ENCODE data around the gene DTNB.
"Not testable (repeated sequence)": the region's sequence is repeated elsewhere in the genome, so short reads cannot be mapped to it uniquely, and the experiment has no call there.

DTNB gene

GRCh38 chr2:25586726-25587144 is 86.6 kb downstream of the DTNB start:
- no peak for FAIRE-seq

GRCh38 chr2:25585189-25585588 is 88.2 kb downstream of the DTNB start:
- no peak for FAIRE-seq

GRCh38 chr2:25582077-25582830 is 91.1 kb downstream of the DTNB start:
- no peak for FAIRE-seq

- FAIRE-seq: no peak
These were observed 96.8 kb downstream of the DTNB start for GRCh38 chr2:25576596-25576995.

GRCh38 chr2:25572638-25573037 is 100.7 kb downstream of the DTNB start:
- FAIRE-seq: no peak

- FAIRE-seq: no peak
These were observed 103.1 kb downstream of the DTNB start for GRCh38 chr2:25570161-25570845.

GRCh38 chr2:25567406-25567805 is 106.0 kb downstream of the DTNB start:
- FAIRE-seq: peak; percentile 57

GRCh38 chr2:25566694-25567093 is 106.7 kb downstream of the DTNB start:
- FAIRE-seq: no peak

- no peak for FAIRE-seq
These were observed 107.3 kb downstream of the DTNB start for GRCh38 chr2:25566094-25566493.

GRCh38 chr2:25561136-25561850 is 112.1 kb downstream of the DTNB start:
- FAIRE-seq: no peak

GRCh38 chr2:25559148-25559547 is 114.2 kb downstream of the DTNB start:
- FAIRE-seq: no peak

GRCh38 chr2:25558262-25558661 is 115.1 kb downstream of the DTNB start:
- no peak for FAIRE-seq

- FAIRE-seq: no peak
These were observed 116.0 kb downstream of the DTNB start for GRCh38 chr2:25557179-25558036.

GRCh38 chr2:25552318-25552717 is 121.1 kb downstream of the DTNB start:
- no peak for FAIRE-seq

GRCh38 chr2:25551316-25551715 is 122.1 kb downstream of the DTNB start:
- FAIRE-seq: no peak

GRCh38 chr2:25549571-25549970 is 123.8 kb downstream of the DTNB start:
- FAIRE-seq: not testable (repeated sequence)

GRCh38 chr2:25548601-25549000 is 124.8 kb downstream of the DTNB start:
- FAIRE-seq: no peak

GRCh38 chr2:25546852-25547251 is 126.5 kb downstream of the DTNB start:
- no peak for FAIRE-seq

- FAIRE-seq: no peak
These were observed 127.5 kb downstream of the DTNB start for GRCh38 chr2:25545899-25546298.

- no peak for FAIRE-seq
These were observed 128.9 kb downstream of the DTNB start for GRCh38 chr2:25544445-25544844.

GRCh38 chr2:25543939-25544338 is 129.4 kb downstream of the DTNB start:
- no peak for FAIRE-seq

- no peak for FAIRE-seq
These were observed 132.0 kb downstream of the DTNB start for GRCh38 chr2:25541378-25541777.

GRCh38 chr2:25539136-25539535 is 134.2 kb downstream of the DTNB start:
- FAIRE-seq: no peak

All from endometrium (tissue), 2 donors.